Thyroid gland (tissue), 4 donors: ENCODE results near the gene MSANTD2. TPM values are rescaled to one million over a fixed set of nuclear protein-coding genes. Genes with fewer than 3 reads are reported as not detected.

ENCODE experiments used
- DNase-seq, 2 donors: peaks; one replicate each; pipeline ENCODE4 v3.0.0-alpha.2; 2019
- H3K27ac ChIP-seq, 3 donors: fragments of 200-600 bp; sonication (generic); 1 replicate in 2 of 3; 2 replicates in 1 of 3; pipeline ENCODE4 v1.5.1; 2016 to 2019; ENCODE audit warnings: mild to moderate bottlenecking in 1 of 3, moderate library complexity in 1 of 3
- H3K27me3 ChIP-seq: fragments of 200-600 bp; sonication (generic); one replicate; pipeline ENCODE4 v1.5.1; 2019
- H3K36me3 ChIP-seq, 2 donors: fragments of 200-600 bp; sonication (generic); one replicate each; pipeline ENCODE4 v1.5.1; 2016 to 2019
- H3K4me1 ChIP-seq, 2 donors: fragments of 200-600 bp; sonication (generic); one replicate each; pipeline ENCODE4 v1.5.1; 2017 to 2019
- H3K4me3 ChIP-seq, 3 donors: fragments of 200-600 bp; sonication (generic); replicated peaks in 1 of 3; 1 replicate in 2 of 3; 2 replicates in 1 of 3; pipeline ENCODE4 v1.5.1; 2016; ENCODE audit warnings: mild to moderate bottlenecking in 1 of 3
- H3K9me3 ChIP-seq: fragments of 200-600 bp; sonication (generic); one replicate; pipeline ENCODE4 v1.5.1; 2017
- POLR2A ChIP-seq, 2 donors: fragments of 450-650 bp; IDR thresholded peaks; one replicate each; pipeline ENCODE4 v1.6.1; 2017; ENCODE audit warnings: antibody characterized with exemption in 2 of 2, mild to moderate bottlenecking in 2 of 2, moderate library complexity in 1 of 2
- WGBS, 2 donors: methylation state at CpG; one replicate each; pipeline ENCODE4 v1.1.5; 2017; 5-methylcytosine and 5-hydroxymethylcytosine counted together
- intact Hi-C: fragments of 100-400 bp; cut with DNase I; formaldehyde crosslinking; loops from one replicate; pipeline ENCODE4 v1.15.1; 2023
- total RNA-seq, 4 donors: library from RNA; depleted of rRNA; stranded (reverse); fragments of >200 nt; gene quantifications; one replicate each; pipeline ENCODE4 v1.2.3, GENCODE V29; 2016
- TF ChIP-seq, protein P1 (sequence below), 6 experiments: fragments of 200-600 bp in 3 of 6; fragments of 450-650 bp in 3 of 6; sonication (generic) in 3 of 6; IDR thresholded peaks; one replicate each; pipeline ENCODE4 v1.5.1; 2016 to 2019; ENCODE audit warnings: antibody characterized with exemption in 6 of 6, mild to moderate bottlenecking in 2 of 6, inconsistent platforms in 1 of 6, moderate library complexity in 1 of 6

MSANTD2 gene
- total RNA-seq, 4 donors from 2014 or later = 29.1 to 56.1 (median 37.0) TPM

DNA sequence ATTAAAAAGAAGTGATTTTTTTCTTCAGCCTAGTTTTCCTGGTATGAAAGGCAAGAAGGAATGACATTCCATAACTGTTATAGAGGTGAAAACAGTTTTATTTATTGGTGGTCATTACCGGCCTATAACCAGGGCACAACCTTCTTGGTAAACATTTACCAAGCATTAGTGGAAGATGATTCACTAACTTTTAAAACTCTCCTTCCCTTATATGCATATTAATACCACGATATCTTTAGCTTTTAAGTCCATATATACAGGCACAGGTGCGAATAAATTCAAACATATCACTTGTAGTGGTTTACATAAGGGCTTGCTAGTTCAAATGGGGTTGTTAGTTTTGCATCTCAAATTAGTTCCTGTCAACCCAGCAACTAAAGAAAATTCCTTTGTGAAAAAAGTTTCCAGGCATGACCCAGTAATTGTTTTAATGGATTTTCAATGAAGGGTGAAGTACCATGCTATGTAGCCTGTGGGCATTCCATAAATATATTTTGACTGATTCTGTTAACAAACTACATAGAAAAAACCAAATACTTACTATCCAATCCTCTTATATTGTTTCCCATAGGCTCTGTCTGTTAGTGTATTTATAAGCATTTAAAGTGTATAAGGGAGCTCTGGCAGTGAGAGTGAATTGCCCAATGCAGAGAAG, 34.4 kb upstream of the MSANTD2 start:
- Histone ChIP-seq H3K36me3 (no peaks in the 10 kb centered on the region), H3K27ac (no peak overlapping the region), H3K9me3 (no peaks in the 10 kb centered on the region), H3K27me3 (no peaks in the 10 kb centered on the region), H3K4me3 (no peak overlapping the region), H3K4me1 (peaks cover 9 to 24% of the 10 kb centered on the region in 2 donors)
- no peak for DNase-seq
- 63 to 66% methylated on average over 3 of the region's 3 CpGs for WGBS, 2 donors
- TF ChIP-seq POLR2A (IDR thresholded peaks at IDR 0.05) = no peak
- TF ChIP-seq, protein P1, sequence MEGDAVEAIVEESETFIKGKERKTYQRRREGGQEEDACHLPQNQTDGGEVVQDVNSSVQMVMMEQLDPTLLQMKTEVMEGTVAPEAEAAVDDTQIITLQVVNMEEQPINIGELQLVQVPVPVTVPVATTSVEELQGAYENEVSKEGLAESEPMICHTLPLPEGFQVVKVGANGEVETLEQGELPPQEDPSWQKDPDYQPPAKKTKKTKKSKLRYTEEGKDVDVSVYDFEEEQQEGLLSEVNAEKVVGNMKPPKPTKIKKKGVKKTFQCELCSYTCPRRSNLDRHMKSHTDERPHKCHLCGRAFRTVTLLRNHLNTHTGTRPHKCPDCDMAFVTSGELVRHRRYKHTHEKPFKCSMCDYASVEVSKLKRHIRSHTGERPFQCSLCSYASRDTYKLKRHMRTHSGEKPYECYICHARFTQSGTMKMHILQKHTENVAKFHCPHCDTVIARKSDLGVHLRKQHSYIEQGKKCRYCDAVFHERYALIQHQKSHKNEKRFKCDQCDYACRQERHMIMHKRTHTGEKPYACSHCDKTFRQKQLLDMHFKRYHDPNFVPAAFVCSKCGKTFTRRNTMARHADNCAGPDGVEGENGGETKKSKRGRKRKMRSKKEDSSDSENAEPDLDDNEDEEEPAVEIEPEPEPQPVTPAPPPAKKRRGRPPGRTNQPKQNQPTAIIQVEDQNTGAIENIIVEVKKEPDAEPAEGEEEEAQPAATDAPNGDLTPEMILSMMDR (IDR thresholded peaks at IDR 0.05) = no peak
- intact Hi-C loops = loop anchor here (5.0 kb wide), 1 partner anchor 187 kb away; no protein-coding TSS in a partner anchor

DNA sequence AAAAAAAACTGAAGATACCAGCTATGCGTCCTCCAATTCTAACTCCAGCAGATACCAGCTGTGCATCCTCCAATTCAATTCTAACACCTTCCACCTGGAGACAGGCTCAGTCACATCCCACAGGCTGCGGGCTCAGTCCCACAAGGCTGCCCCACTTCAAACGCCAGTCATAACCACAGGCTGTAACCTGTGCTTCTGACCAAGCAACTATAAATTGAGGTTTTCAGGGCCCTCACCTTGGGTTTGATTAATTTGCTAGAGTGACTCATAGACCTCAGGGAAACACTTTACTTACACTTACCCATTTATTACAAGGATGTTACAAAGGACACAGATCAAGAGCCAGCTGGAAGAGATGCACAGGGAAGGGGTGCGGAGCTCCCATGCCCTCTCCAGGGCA, 32.4 kb upstream of the MSANTD2 start:
- no peak overlapping the region for H3K4me3 ChIP-seq
- no peak overlapping the region for H3K27ac ChIP-seq
- intact Hi-C loops = no loop called here
- no peaks in the 10 kb centered on the region for H3K9me3 ChIP-seq
- TF ChIP-seq, protein P1 (IDR thresholded peaks at IDR 0.05) = no peak
- no peak for TF ChIP-seq POLR2A (IDR thresholded peaks at IDR 0.05)
- H3K4me1 ChIP-seq = peaks cover 0 to 15% of the 10 kb centered on the region in 2 donors
- H3K27me3 ChIP-seq = no peaks in the 10 kb centered on the region
- H3K36me3 ChIP-seq = no peaks in the 10 kb centered on the region
- WGBS, 2 donors = 89 to 91% methylated on average over 4 of the region's 4 CpGs
- DNase-seq = no peak

DNA sequence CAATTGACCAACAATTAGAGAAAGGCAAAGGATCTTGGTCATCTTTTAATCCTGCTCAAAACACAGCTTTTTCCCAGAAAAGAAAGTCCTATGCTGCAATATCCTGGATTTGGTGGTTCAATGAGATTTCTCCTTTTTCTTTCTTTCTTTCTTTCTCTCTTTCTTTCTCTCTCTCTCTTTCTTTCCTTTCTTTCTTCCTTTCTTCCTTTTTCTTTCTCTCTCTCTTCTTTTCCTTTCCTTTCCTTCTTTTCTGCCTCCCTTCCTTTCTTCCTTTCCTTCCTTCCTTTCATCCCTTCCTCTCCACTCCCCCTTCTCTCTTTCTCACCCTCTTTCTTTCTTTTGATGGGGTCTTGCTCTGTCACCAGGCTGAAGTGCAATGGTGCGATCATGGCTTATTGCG, 31.7 kb upstream of the MSANTD2 start:
- intact Hi-C loops = no loop called here
- Histone ChIP-seq H3K36me3 (no peaks in the 10 kb centered on the region), H3K9me3 (no peaks in the 10 kb centered on the region), H3K27me3 (no peaks in the 10 kb centered on the region), H3K4me3 (no peak overlapping the region), H3K4me1 (peaks cover 0 to 15% of the 10 kb centered on the region in 2 donors), H3K27ac (no peak overlapping the region)
- WGBS, 2 donors = 95 to 100% methylated on average over 2 of the region's 2 CpGs
- no peak for DNase-seq
- TF ChIP-seq, protein P1 (IDR thresholded peaks at IDR 0.05) = no peak
- TF ChIP-seq POLR2A (IDR thresholded peaks at IDR 0.05) = no peak

DNA sequence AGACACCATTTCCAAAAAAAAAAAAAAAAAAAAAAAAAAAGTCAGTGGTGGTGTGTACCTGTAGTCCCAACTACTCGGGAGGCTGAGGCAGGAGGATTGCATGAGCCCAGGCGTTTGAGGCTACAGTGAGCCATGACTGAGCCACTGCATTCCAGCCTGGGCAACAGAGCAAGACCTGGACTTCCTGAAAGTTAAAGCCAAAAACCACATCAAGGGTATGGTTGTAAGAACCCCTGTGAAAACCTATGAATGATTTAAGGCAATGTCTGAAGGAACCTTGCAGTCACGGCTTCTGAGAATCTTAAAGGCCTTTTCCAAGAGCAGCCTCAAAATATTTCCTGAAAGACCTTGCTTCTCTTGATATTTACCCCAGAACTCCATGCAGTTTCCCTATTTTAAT, 30.5 kb upstream of the MSANTD2 start:
- Histone ChIP-seq H3K27ac (no peak overlapping the region), H3K9me3 (no peaks in the 10 kb centered on the region), H3K36me3 (no peaks in the 10 kb centered on the region), H3K27me3 (no peaks in the 10 kb centered on the region), H3K4me3 (no peak overlapping the region), H3K4me1 (peaks cover 0 to 9% of the 10 kb centered on the region in 2 donors)
- intact Hi-C loops = no loop called here
- WGBS, 2 donors = 91 to 92% methylated on average over 3 of the region's 3 CpGs
- DNase-seq = no peak
- TF ChIP-seq, protein P1 (IDR thresholded peaks at IDR 0.05) = no peak
- no peak for TF ChIP-seq POLR2A (IDR thresholded peaks at IDR 0.05)

DNA sequence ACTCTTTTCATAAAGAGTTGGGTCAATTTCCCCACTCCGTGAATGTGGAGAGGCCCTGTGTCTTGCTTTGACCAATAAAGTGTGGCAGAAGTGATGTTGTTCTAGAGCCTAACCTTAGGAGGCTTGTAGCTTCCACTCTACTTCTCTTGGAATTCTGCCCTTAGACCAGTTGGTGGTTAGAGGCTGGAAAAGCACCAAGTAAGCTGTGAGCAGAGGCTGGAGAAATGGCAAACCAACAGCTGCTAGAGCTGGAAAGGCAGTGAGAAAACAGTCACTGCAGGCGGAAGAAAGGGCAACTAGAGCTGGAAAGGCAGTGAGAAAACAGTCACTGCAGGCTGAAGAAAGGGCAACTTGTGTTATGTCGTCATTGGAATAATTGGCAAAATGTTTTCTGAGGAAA, 29.8 kb upstream of the MSANTD2 start:
- intact Hi-C loops = no loop called here
- TF ChIP-seq, protein P1 (IDR thresholded peaks at IDR 0.05) = no peak
- no peak for TF ChIP-seq POLR2A (IDR thresholded peaks at IDR 0.05)
- no peaks in the 10 kb centered on the region for H3K36me3 ChIP-seq
- WGBS, 2 donors = 55 to 61% methylated on average over 3 of the region's 3 CpGs
- no peak overlapping the region for H3K4me3 ChIP-seq
- H3K27me3 ChIP-seq = no peaks in the 10 kb centered on the region
- no peaks in the 10 kb centered on the region for H3K9me3 ChIP-seq
- H3K4me1 ChIP-seq = peaks cover 0 to 3% of the 10 kb centered on the region in 2 donors
- H3K27ac ChIP-seq = no peak overlapping the region
- no peak for DNase-seq
